ENCODE measurements around the gene SSR4.

Gene SSR4

GRCh38 chrX:153799326-153799725 lies 4.9 kb downstream of the SSR4 start:
- Histone ChIP-seq H2AFZ (ENCODE audit: low read depth) (no peak overlapping the region), H3K4me3 (IDR thresholded peaks at IDR 0.05; ENCODE audit: insufficient read depth, low read depth, low read length) (no peak overlapping the region), H3K27ac (no peak overlapping the region), H3K4me2 (no peak overlapping the region), H3K79me2 (ENCODE audit: insufficient read depth, low read depth) (peaks cover 16% of the 10 kb centered on the region), H4K20me1 (ENCODE audit: insufficient read depth) (no peaks in the 10 kb centered on the region), H3K27me3 (ENCODE audit: insufficient read depth, low read depth) (no peaks in the 10 kb centered on the region), H3K36me3 (ENCODE audit: insufficient read depth) (no peaks in the 10 kb centered on the region), H3K9ac (no peak overlapping the region), H3K4me1 (ENCODE audit: low read depth, poor library complexity, severe bottlenecking) (peaks cover 4% of the 10 kb centered on the region)
- no peak for TF ChIP-seq CTCF (conservative IDR thresholded peaks at IDR 0.05; ENCODE audit: low read depth, low read length)

GRCh38 chrX:153800177-153800722 lies 5.8 kb downstream of the SSR4 start:
- TF ChIP-seq CTCF (conservative IDR thresholded peaks at IDR 0.05; ENCODE audit: low read depth, low read length): no peak
- Histone ChIP-seq H4K20me1 (ENCODE audit: insufficient read depth) (no peaks in the 10 kb centered on the region), H3K36me3 (ENCODE audit: insufficient read depth) (no peaks in the 10 kb centered on the region), H3K9ac (no peak overlapping the region), H3K27me3 (ENCODE audit: insufficient read depth, low read depth) (peaks cover 2% of the 10 kb centered on the region; the same call in 1 of the 2 replicates), H3K4me3 (IDR thresholded peaks at IDR 0.05; ENCODE audit: insufficient read depth, low read depth, low read length) (no peak overlapping the region), H2AFZ (ENCODE audit: low read depth) (no peak overlapping the region), H3K27ac (no peak overlapping the region), H3K4me1 (ENCODE audit: low read depth, poor library complexity, severe bottlenecking) (peaks cover 4% of the 10 kb centered on the region), H3K79me2 (ENCODE audit: insufficient read depth, low read depth) (peaks cover 10% of the 10 kb centered on the region), H3K4me2 (no peak overlapping the region)

GRCh38 chrX:153800746-153801145 lies 6.3 kb downstream of the SSR4 start:
- TF ChIP-seq CTCF (conservative IDR thresholded peaks at IDR 0.05; ENCODE audit: low read depth, low read length): no peak
- Histone ChIP-seq H3K4me3 (IDR thresholded peaks at IDR 0.05; ENCODE audit: insufficient read depth, low read depth, low read length) (no peak overlapping the region), H3K27me3 (ENCODE audit: insufficient read depth, low read depth) (peaks cover 6% of the 10 kb centered on the region; the same call in 1 of the 2 replicates), H3K79me2 (ENCODE audit: insufficient read depth, low read depth) (peaks cover 5% of the 10 kb centered on the region), H3K4me1 (ENCODE audit: low read depth, poor library complexity, severe bottlenecking) (peaks cover 4% of the 10 kb centered on the region), H3K4me2 (no peak overlapping the region), H2AFZ (ENCODE audit: low read depth) (no peak overlapping the region), H4K20me1 (ENCODE audit: insufficient read depth) (no peaks in the 10 kb centered on the region), H3K36me3 (ENCODE audit: insufficient read depth) (no peaks in the 10 kb centered on the region), H3K27ac (no peak overlapping the region), H3K9ac (no peak overlapping the region)

- no peak for TF ChIP-seq CTCF (conservative IDR thresholded peaks at IDR 0.05; ENCODE audit: low read depth, low read length)
Measured at GRCh38 chrX:153801669-153802068, 7.2 kb downstream of the SSR4 start.

More at GRCh38 chrX:153801669-153802068, 7.2 kb downstream of the SSR4 start:
- Histone ChIP-seq H4K20me1 (ENCODE audit: insufficient read depth) (no peaks in the 10 kb centered on the region), H2AFZ (ENCODE audit: low read depth) (no peak overlapping the region), H3K4me3 (IDR thresholded peaks at IDR 0.05; ENCODE audit: insufficient read depth, low read depth, low read length) (no peak overlapping the region), H3K4me1 (ENCODE audit: low read depth, poor library complexity, severe bottlenecking) (no peaks in the 10 kb centered on the region), H3K36me3 (ENCODE audit: insufficient read depth) (no peaks in the 10 kb centered on the region), H3K27me3 (ENCODE audit: insufficient read depth, low read depth) (peaks cover 12% of the 10 kb centered on the region; the same call in 1 of the 2 replicates), H3K27ac (no peak overlapping the region), H3K4me2 (no peak overlapping the region), H3K79me2 (ENCODE audit: insufficient read depth, low read depth) (no peaks in the 10 kb centered on the region), H3K9ac (no peak overlapping the region)
